B cell (primary cell): Measurements from ENCODE around the gene DIAPH1. TPM values are rescaled to one million over a fixed set of nuclear protein-coding genes. Genes with fewer than 3 reads are reported as not detected.

Experiments used
- ATAC-seq: fragments of 200-7000 bp; cut with Tn5 transposase; one replicate; pipeline ENCODE4 v1.10.0; 2021; ENCODE audit warnings: low read depth, mild to moderate bottlenecking, moderate number of reproducible peaks, moderate library complexity
- CTCF ChIA-PET: fragments of 350-600 bp; sonication (Branson Sonifier 250); formaldehyde crosslinking; loops from one replicate; lab custom pipeline; 2021; ENCODE audit warnings: antibody characterized with exemption, inconsistent platforms; lab: Charles Lee
- POLR2A ChIA-PET: fragments of 350-600 bp; sonication (Branson Sonifier 250); formaldehyde crosslinking; loops from one replicate; lab custom pipeline; 2021; ENCODE audit warnings: antibody characterized with exemption; lab: Charles Lee
- DNase-seq: peaks from one replicate; pipeline ENCODE4 v3.0.0; 2013
- H2AFZ ChIP-seq: 2 replicates; pipeline ENCODE4 v1.6.1; 2012; ENCODE audit warnings: mild to moderate bottlenecking, low read depth, low read length; ENCODE audit not compliant: insufficient read depth, poor library complexity, severe bottlenecking
- H3K27ac ChIP-seq, 2 donors: 1 replicate in 1 of 2; 2 replicates in 1 of 2; pipeline ENCODE4 v1.5.1; 2012 to 2013; ENCODE audit warnings: low read length in 2 of 2, mild to moderate bottlenecking in 2 of 2, moderate library complexity in 1 of 2
- H3K27me3 ChIP-seq, 4 experiments: fragments of 200-600 bp in 1 of 4; sonication (generic) in 1 of 4; replicated peaks in 1 of 4; 1 replicate in 2 of 4; 2 replicates in 2 of 4; pipeline versions ENCODE4 v1.6.1 to v1.7.0; 2013 to 2016; ENCODE audit warnings: low read length in 3 of 4, mild to moderate bottlenecking in 2 of 4, mixed read lengths in 1 of 4, moderate library complexity in 1 of 4; ENCODE audit not compliant: insufficient read depth in 4 of 4, control insufficient read depth in 3 of 4; ENCODE audit errors: control extremely low read depth in 1 of 4
- H3K36me3 ChIP-seq, 2 experiments: replicated peaks in 1 of 2; 1 replicate in 1 of 2; 2 replicates in 1 of 2; pipeline versions ENCODE4 v1.6.1 to v1.7.1; 2013; ENCODE audit warnings: low read length in 1 of 2; ENCODE audit not compliant: insufficient read depth in 2 of 2, control insufficient read depth in 1 of 2; ENCODE audit errors: control extremely low read depth in 1 of 2, extremely low read depth in 1 of 2
- H3K4me1 ChIP-seq, 2 donors: fragments of 200-600 bp in 1 of 2; sonication (generic) in 1 of 2; 1 replicate in 1 of 2; 2 replicates in 1 of 2; pipeline versions ENCODE4 v1.5.1 to v1.6.1; 2013 to 2017; ENCODE audit warnings: low read length in 2 of 2; ENCODE audit not compliant: control insufficient read depth in 2 of 2, insufficient read depth in 2 of 2
- H3K4me2 ChIP-seq: replicated peaks from 2 replicates; pipeline ENCODE3; 2012; ENCODE audit warnings: mild to moderate bottlenecking, low read depth, low read length; ENCODE audit not compliant: poor library complexity, severe bottlenecking
- H3K4me3 ChIP-seq, 5 experiments: fragments of 200-600 bp in 1 of 5; sonication (generic) in 1 of 5; 1 replicate in 3 of 5; 2 replicates in 2 of 5; pipeline versions ENCODE4 v1.5.1 to v1.7.0; 2011 to 2016; ENCODE audit warnings: low read length in 4 of 5, mild to moderate bottlenecking in 4 of 5, low read depth in 2 of 5, control low read depth in 1 of 5, moderate library complexity in 1 of 5; ENCODE audit not compliant: insufficient read depth in 1 of 5; ENCODE audit errors: control extremely low read depth in 1 of 5, extremely low read depth in 1 of 5
- H3K79me2 ChIP-seq: fragments of 200-600 bp; sonication (generic); one replicate; pipeline ENCODE4 v1.6.0; 2016; ENCODE audit warnings: low read length; ENCODE audit not compliant: control insufficient read depth, insufficient read depth
- H3K9ac ChIP-seq: fragments of 200-600 bp; sonication (generic); 2 replicates; pipeline ENCODE4 v1.6.1; 2017; ENCODE audit warnings: mild to moderate bottlenecking, low read length, moderate library complexity
- H3K9me3 ChIP-seq, 3 donors: one replicate each; pipeline versions ENCODE4 v1.6.1 to v1.7.1; 2013; ENCODE audit warnings: low read length in 2 of 3; ENCODE audit not compliant: control insufficient read depth in 2 of 3, insufficient read depth in 1 of 3; ENCODE audit errors: control extremely low read depth in 1 of 3
- H4K20me1 ChIP-seq: 2 replicates; pipeline ENCODE4 v1.6.0; 2012; ENCODE audit warnings: mild to moderate bottlenecking, low read length; ENCODE audit not compliant: insufficient read depth, control insufficient read depth, poor library complexity, severe bottlenecking
- H3K27ac Mint-ChIP-seq: one replicate; pipeline ENCODE4 v1.8.0; 2021; ENCODE audit warnings: mixed read lengths
- H3K27me3 Mint-ChIP-seq: one replicate; pipeline ENCODE4 v1.8.0; 2021; ENCODE audit warnings: mixed read lengths
- H3K4me1 Mint-ChIP-seq: one replicate; pipeline ENCODE4 v1.8.0; 2021; ENCODE audit warnings: mixed read lengths
- H3K4me3 Mint-ChIP-seq: one replicate; pipeline ENCODE4 v1.8.0; 2021; ENCODE audit warnings: mixed read lengths
- H3K9me3 Mint-ChIP-seq: one replicate; pipeline ENCODE4 v1.8.0; 2022; ENCODE audit warnings: mixed read lengths; ENCODE audit not compliant: insufficient read depth
- CTCF ChIP-seq: fragments of 200-600 bp; IDR thresholded peaks from one replicate; pipeline ENCODE4 v1.8.0; 2022; ENCODE audit warnings: antibody characterized with exemption, mild to moderate bottlenecking
- EZH2 ChIP-seq: IDR thresholded peaks from 2 replicates; pipeline ENCODE4 v1.6.1; 2012; ENCODE audit warnings: borderline replicate concordance, low read depth, mild to moderate bottlenecking, moderate library complexity, low read length; ENCODE audit not compliant: insufficient read depth, poor library complexity, severe bottlenecking
- WGBS: methylation state at CpG from one replicate; pipeline ENCODE4 v1.1.5; 2013; ENCODE audit warnings: missing lambda C conversion rate; ENCODE audit not compliant: insufficient coverage; 5-methylcytosine and 5-hydroxymethylcytosine counted together
- intact Hi-C: fragments of 100-400 bp; cut with micrococcal nuclease; formaldehyde crosslinking; loops from one replicate; pipeline ENCODE4 v1.10.0; 2022
- polyA plus RNA-seq: library from polyadenylated mRNA; depleted of rRNA; stranded (reverse); fragments of >200 nt; gene quantifications from 2 replicates; pipeline ENCODE4 v1.2.3, GENCODE V29; 2012
- total RNA-seq, 2 donors: library from RNA; stranded (reverse); fragments of 120-200 nt in 1 of 2; gene quantifications; 1 replicate in 1 of 2; 2 replicates in 1 of 2; pipeline versions ENCODE4 v1.2.3 to v1.2.4, GENCODE V29; 2013 to 2022

Gene DIAPH1
- total and polyA plus RNA-seq, 2 donors (not counting 1 experiment from before 2014, with no cell fraction given): 59.7 to 113 TPM

GRCh38 chr5:141503681-141504080, 115.1 kb downstream of the DIAPH1 start:
- POLR2A ChIA-PET: no interaction called here
- Histone ChIP-seq H3K4me3 (no peak overlapping the region), H3K4me2 (no peak overlapping the region), H3K27me3 (no peaks in the 10 kb centered on the region), H3K36me3 (no peaks in the 10 kb centered on the region), H3K9me3 (no peaks in the 10 kb centered on the region), H3K9ac (no peak overlapping the region), H4K20me1 (no peaks in the 10 kb centered on the region), H3K4me1 (peaks cover 11 to 22% of the 10 kb centered on the region in 2 donors), H3K27ac (no peak overlapping the region), H3K79me2 (no peaks in the 10 kb centered on the region), H2AFZ (no peak overlapping the region)
- H3K9me3 Mint-ChIP-seq: no peaks in the 10 kb centered on the region
- no peak overlapping the region for H3K4me3 Mint-ChIP-seq
- WGBS: 77% methylated on average over 2 of the region's 2 CpGs
- TF ChIP-seq CTCF (no peak), EZH2 (no peak)
- ATAC-seq (no peak), DNase-seq (no peak)
- H3K27ac Mint-ChIP-seq: no peak overlapping the region
- peaks cover 26% of the 10 kb centered on the region for H3K4me1 Mint-ChIP-seq
- CTCF ChIA-PET: interaction anchor here (1.4 to 4.2 kb wide), 2 partner anchors 9 to 21 kb away, joined by 3 to 15 read pairs; no protein-coding TSS in a partner anchor
- intact Hi-C loops: no loop called here
- H3K27me3 Mint-ChIP-seq: no peaks in the 10 kb centered on the region

GRCh38 chr5:141501761-141502160, 117.0 kb downstream of the DIAPH1 start:
- WGBS: 98% methylated on average over 3 of the region's 7 CpGs
- Histone ChIP-seq H3K4me1 (peaks cover 0 to 3% of the 10 kb centered on the region in 2 donors), H3K4me3 (no peak overlapping the region), H3K4me2 (no peak overlapping the region), H3K9ac (no peak overlapping the region), H3K36me3 (no peaks in the 10 kb centered on the region), H3K27ac (no peak overlapping the region), H3K27me3 (no peaks in the 10 kb centered on the region), H3K79me2 (no peaks in the 10 kb centered on the region), H2AFZ (no peak overlapping the region), H4K20me1 (no peaks in the 10 kb centered on the region), H3K9me3 (no peaks in the 10 kb centered on the region)
- intact Hi-C loops: no loop called here
- Mint-ChIP-seq H3K27me3 (peaks cover 6% of the 10 kb centered on the region), H3K4me1 (peaks cover 7% of the 10 kb centered on the region), H3K4me3 (no peak overlapping the region), H3K9me3 (no peaks in the 10 kb centered on the region), H3K27ac (no peak overlapping the region)
- ChIA-PET POLR2A (no interaction called here), CTCF (interaction anchor here (0.8 to 4.2 kb wide), 2 partner anchors 11 to 13 kb away, joined by 3 to 15 read pairs; no protein-coding TSS in a partner anchor)
- ATAC-seq (no peak), DNase-seq (no peak)
- TF ChIP-seq EZH2 (no peak), CTCF (no peak)
